ENCODE data around the gene CATSPERE. TPM values are rescaled to one million over a fixed set of nuclear protein-coding genes. Genes with fewer than 3 reads are reported as not detected.
"Not testable (repeated sequence)": the region's sequence is repeated elsewhere in the genome, so short reads cannot be mapped to it uniquely, and the experiment has no call there.

Gene CATSPERE
- total RNA-seq, 1 donor from 2014 or later, result 1.1 TPM

- H3K36me3 Mint-ChIP-seq (ENCODE audit: low read depth, unreplicated experiment), result peaks cover 28% of the 10 kb centered on the region
- no peak overlapping the region for H3K4me3 Mint-ChIP-seq (ENCODE audit: unreplicated experiment)
- no peak overlapping the region for H3K27ac Mint-ChIP-seq (ENCODE audit: unreplicated experiment)
- TF ChIP-seq CTCF (IDR thresholded peaks at IDR 0.05; ENCODE audit: unreplicated experiment), result no peak
- H3K4me1 Mint-ChIP-seq (ENCODE audit: unreplicated experiment), result peaks cover 10% of the 10 kb centered on the region
- H3K9me3 Mint-ChIP-seq (ENCODE audit: unreplicated experiment), result no peaks in the 10 kb centered on the region
- DNase-seq (ENCODE audit: low spot score), result no peak
- no peaks in the 10 kb centered on the region for H3K27me3 Mint-ChIP-seq (ENCODE audit: unreplicated experiment)
These were observed 201.5 kb downstream of the CATSPERE start for GRCh38 chr1:244662599-244662998.

GRCh38 chr1:244664353-244664752, 203.3 kb downstream of the CATSPERE start:
- H3K4me1 Mint-ChIP-seq (ENCODE audit: unreplicated experiment), result no peaks in the 10 kb centered on the region
- H3K9me3 Mint-ChIP-seq (ENCODE audit: unreplicated experiment), result no peaks in the 10 kb centered on the region
- H3K27me3 Mint-ChIP-seq (ENCODE audit: unreplicated experiment), result peaks cover 2% of the 10 kb centered on the region
- peaks cover 14% of the 10 kb centered on the region for H3K36me3 Mint-ChIP-seq (ENCODE audit: low read depth, unreplicated experiment)
- no peak for TF ChIP-seq CTCF (IDR thresholded peaks at IDR 0.05; ENCODE audit: unreplicated experiment)
- no peak overlapping the region for H3K27ac Mint-ChIP-seq (ENCODE audit: unreplicated experiment)
- H3K4me3 Mint-ChIP-seq (ENCODE audit: unreplicated experiment), result no peak overlapping the region
- no peak for DNase-seq (ENCODE audit: low spot score)

GRCh38 chr1:244665771-244666217, 204.7 kb downstream of the CATSPERE start:
- no peaks in the 10 kb centered on the region for H3K4me1 Mint-ChIP-seq (ENCODE audit: unreplicated experiment)
- H3K4me3 Mint-ChIP-seq (ENCODE audit: unreplicated experiment), result no peak overlapping the region
- DNase-seq (ENCODE audit: low spot score), result no peak
- no peak overlapping the region for H3K27ac Mint-ChIP-seq (ENCODE audit: unreplicated experiment)
- no peaks in the 10 kb centered on the region for H3K9me3 Mint-ChIP-seq (ENCODE audit: unreplicated experiment)
- H3K36me3 Mint-ChIP-seq (ENCODE audit: low read depth, unreplicated experiment), result peaks cover 8% of the 10 kb centered on the region
- H3K27me3 Mint-ChIP-seq (ENCODE audit: unreplicated experiment), result peaks cover 2% of the 10 kb centered on the region
- TF ChIP-seq CTCF (IDR thresholded peaks at IDR 0.05; ENCODE audit: unreplicated experiment), result no peak

GRCh38 chr1:244666672-244667418, 205.8 kb downstream of the CATSPERE start:
- H3K4me1 Mint-ChIP-seq (ENCODE audit: unreplicated experiment); H3K27me3 Mint-ChIP-seq (ENCODE audit: unreplicated experiment); H3K36me3 Mint-ChIP-seq (ENCODE audit: low read depth, unreplicated experiment); H3K4me3 Mint-ChIP-seq (ENCODE audit: unreplicated experiment); H3K9me3 Mint-ChIP-seq (ENCODE audit: unreplicated experiment); H3K27ac Mint-ChIP-seq (ENCODE audit: unreplicated experiment); DNase-seq (ENCODE audit: low spot score): not testable (repeated sequence)

GRCh38 chr1:244667797-244668196, 206.7 kb downstream of the CATSPERE start:
- peaks cover 2% of the 10 kb centered on the region for H3K27me3 Mint-ChIP-seq (ENCODE audit: unreplicated experiment)
- DNase-seq (ENCODE audit: low spot score), result no peak
- no peak overlapping the region for H3K27ac Mint-ChIP-seq (ENCODE audit: unreplicated experiment)
- H3K4me1 Mint-ChIP-seq (ENCODE audit: unreplicated experiment), result no peaks in the 10 kb centered on the region
- H3K4me3 Mint-ChIP-seq (ENCODE audit: unreplicated experiment), result no peak overlapping the region
- no peaks in the 10 kb centered on the region for H3K9me3 Mint-ChIP-seq (ENCODE audit: unreplicated experiment)
- H3K36me3 Mint-ChIP-seq (ENCODE audit: low read depth, unreplicated experiment), result peaks cover 1% of the 10 kb centered on the region
- no peak for TF ChIP-seq CTCF (IDR thresholded peaks at IDR 0.05; ENCODE audit: unreplicated experiment)

Data from endothelial cell (in vitro differentiated cells).